ENCODE data around the gene P2RX7. TPM values are rescaled to one million over a fixed set of nuclear protein-coding genes. Genes with fewer than 3 reads are reported as not detected.

P2RX7 gene
- total RNA-seq, 1 donor from 2014 or later: 0.82 TPM

GRCh38 chr12:121189131-121189530, 56.5 kb downstream of the P2RX7 start:
- H3K27ac Mint-ChIP-seq (ENCODE audit: unreplicated experiment): no peak overlapping the region

DNA sequence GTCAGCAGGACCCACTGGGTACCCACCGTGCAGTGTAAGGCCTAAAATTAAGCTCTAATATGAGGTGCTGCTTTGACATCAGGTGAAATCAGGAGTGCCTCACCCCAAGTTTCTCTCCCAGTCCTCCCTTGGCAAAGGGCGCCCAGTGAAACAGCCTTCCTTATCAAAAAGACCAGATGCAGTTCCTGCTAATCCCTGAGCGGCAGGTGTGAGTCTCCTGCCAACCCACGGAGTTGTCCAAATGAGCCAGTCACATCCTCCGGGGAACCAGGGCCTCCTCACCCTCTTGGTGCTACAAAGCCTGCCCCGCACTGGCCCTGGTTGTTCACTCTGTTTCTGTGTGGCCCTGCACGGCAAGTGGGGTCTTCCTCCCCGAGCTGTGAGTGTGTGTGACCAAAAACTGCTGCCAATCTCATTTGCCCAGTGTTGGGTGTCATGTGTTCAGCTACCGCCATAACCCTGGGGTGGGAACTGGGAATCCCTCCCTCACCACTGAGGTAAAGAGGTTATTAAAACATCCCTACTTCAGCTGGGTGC, 57.0 kb downstream of the P2RX7 start:
- no peak for TF ChIP-seq CTCF (IDR thresholded peaks at IDR 0.05; ENCODE audit: unreplicated experiment)
- Mint-ChIP-seq H3K27ac (ENCODE audit: unreplicated experiment) (no peak overlapping the region), H3K9me3 (ENCODE audit: unreplicated experiment) (no peaks in the 10 kb centered on the region), H3K27me3 (ENCODE audit: unreplicated experiment) (peaks cover 3% of the 10 kb centered on the region), H3K4me3 (ENCODE audit: unreplicated experiment) (no peak overlapping the region), H3K4me1 (ENCODE audit: unreplicated experiment) (peaks cover 8% of the 10 kb centered on the region), H3K36me3 (ENCODE audit: low read depth, unreplicated experiment) (no peaks in the 10 kb centered on the region)
- no peak for DNase-seq (ENCODE audit: low spot score)

More at GRCh38 chr12:121189131-121189530, 56.5 kb downstream of the P2RX7 start:
- TF ChIP-seq CTCF (IDR thresholded peaks at IDR 0.05; ENCODE audit: unreplicated experiment): no peak
- Mint-ChIP-seq H3K4me1 (ENCODE audit: unreplicated experiment) (peaks cover 8% of the 10 kb centered on the region), H3K27me3 (ENCODE audit: unreplicated experiment) (peaks cover 3% of the 10 kb centered on the region), H3K4me3 (ENCODE audit: unreplicated experiment) (no peak overlapping the region), H3K36me3 (ENCODE audit: low read depth, unreplicated experiment) (no peaks in the 10 kb centered on the region), H3K9me3 (ENCODE audit: unreplicated experiment) (no peaks in the 10 kb centered on the region)
- DNase-seq (ENCODE audit: low spot score): no peak

DNA sequence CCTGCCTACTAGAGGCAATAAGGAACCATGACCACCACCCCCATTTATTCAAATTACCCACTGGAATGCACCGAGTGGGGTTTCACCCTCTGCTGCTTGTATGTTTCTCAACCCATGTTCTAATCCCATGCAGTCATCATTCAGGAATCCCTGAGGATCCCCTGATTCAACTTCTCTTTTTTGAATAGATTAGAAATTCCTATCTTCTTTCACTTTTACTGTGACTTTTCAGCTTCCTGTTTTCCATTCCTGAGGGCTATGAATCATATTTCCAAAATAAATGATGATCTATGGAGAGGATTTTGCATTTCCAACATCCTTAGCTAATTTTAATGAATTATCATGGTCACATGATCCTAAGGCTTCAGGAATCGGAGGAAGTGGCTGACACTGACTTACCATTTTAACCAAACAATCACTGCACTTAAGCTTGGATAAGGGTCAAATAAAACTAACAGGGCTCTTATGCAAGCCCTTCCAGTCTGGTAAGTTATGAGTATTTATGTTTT, 57.9 kb downstream of the P2RX7 start:
- H3K4me3 Mint-ChIP-seq (ENCODE audit: unreplicated experiment): no peak overlapping the region
- no peaks in the 10 kb centered on the region for H3K9me3 Mint-ChIP-seq (ENCODE audit: unreplicated experiment)
- H3K27me3 Mint-ChIP-seq (ENCODE audit: unreplicated experiment): peaks cover 3% of the 10 kb centered on the region
- H3K27ac Mint-ChIP-seq (ENCODE audit: unreplicated experiment): no peak overlapping the region
- DNase-seq (ENCODE audit: low spot score): no peak
- H3K4me1 Mint-ChIP-seq (ENCODE audit: unreplicated experiment): peaks cover 8% of the 10 kb centered on the region
- H3K36me3 Mint-ChIP-seq (ENCODE audit: low read depth, unreplicated experiment): no peaks in the 10 kb centered on the region
- TF ChIP-seq CTCF (IDR thresholded peaks at IDR 0.05; ENCODE audit: unreplicated experiment): no peak

DNA sequence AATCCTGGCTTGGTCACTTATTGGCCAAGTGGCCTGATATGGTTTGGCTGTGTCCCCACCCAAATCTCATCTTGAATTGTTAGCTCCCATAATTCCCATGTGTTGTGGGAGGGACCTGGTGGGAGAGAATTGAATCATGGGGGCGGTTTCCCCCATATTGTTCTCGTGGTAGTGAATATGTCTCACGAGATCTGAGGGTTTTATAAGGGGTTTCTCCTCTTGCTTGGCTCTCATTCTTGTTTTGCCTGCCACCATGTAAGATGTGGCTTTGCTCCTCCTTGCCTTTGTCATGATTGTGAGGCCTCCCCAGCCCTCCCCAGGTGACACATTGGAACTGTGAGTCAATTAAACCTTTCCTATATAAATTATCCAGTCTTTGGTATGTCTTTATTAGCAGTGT, 58.5 kb downstream of the P2RX7 start:
- no peak overlapping the region for H3K27ac Mint-ChIP-seq (ENCODE audit: unreplicated experiment)

More for the DNA sequence above, 58.5 kb downstream of the P2RX7 start:
- no peak for DNase-seq (ENCODE audit: low spot score)
- H3K4me3 Mint-ChIP-seq (ENCODE audit: unreplicated experiment): no peak overlapping the region
- no peaks in the 10 kb centered on the region for H3K36me3 Mint-ChIP-seq (ENCODE audit: low read depth, unreplicated experiment)
- H3K27me3 Mint-ChIP-seq (ENCODE audit: unreplicated experiment): peaks cover 3% of the 10 kb centered on the region
- H3K4me1 Mint-ChIP-seq (ENCODE audit: unreplicated experiment): peaks cover 8% of the 10 kb centered on the region
- TF ChIP-seq CTCF (IDR thresholded peaks at IDR 0.05; ENCODE audit: unreplicated experiment): no peak
- no peaks in the 10 kb centered on the region for H3K9me3 Mint-ChIP-seq (ENCODE audit: unreplicated experiment)
